Esophagus muscularis mucosa (tissue), 4 donors: ENCODE results near the gene THSD7A.

Experiments
- EP300 ChIP-seq: sonication (generic); formaldehyde crosslinking; IDR thresholded peaks from one replicate; pipeline ENCODE4 v1.6.1; 2017; ENCODE audit warnings: antibody characterized with exemption
- POLR2A ChIP-seq: fragments of 450-650 bp; IDR thresholded peaks from one replicate; pipeline ENCODE4 v1.6.1; 2017; ENCODE audit warnings: antibody characterized with exemption, moderate library complexity, mild to moderate bottlenecking, low read depth
- TF ChIP-seq, protein P1 (sequence below), 3 experiments: fragments of 200-600 bp in 2 of 3; fragments of 450-650 bp in 1 of 3; sonication (generic) in 2 of 3; IDR thresholded peaks; one replicate each; pipeline ENCODE4 v1.5.1; 2017 to 2019; ENCODE audit warnings: antibody characterized with exemption in 3 of 3, mild to moderate bottlenecking in 2 of 3, moderate library complexity in 1 of 3

DNA sequence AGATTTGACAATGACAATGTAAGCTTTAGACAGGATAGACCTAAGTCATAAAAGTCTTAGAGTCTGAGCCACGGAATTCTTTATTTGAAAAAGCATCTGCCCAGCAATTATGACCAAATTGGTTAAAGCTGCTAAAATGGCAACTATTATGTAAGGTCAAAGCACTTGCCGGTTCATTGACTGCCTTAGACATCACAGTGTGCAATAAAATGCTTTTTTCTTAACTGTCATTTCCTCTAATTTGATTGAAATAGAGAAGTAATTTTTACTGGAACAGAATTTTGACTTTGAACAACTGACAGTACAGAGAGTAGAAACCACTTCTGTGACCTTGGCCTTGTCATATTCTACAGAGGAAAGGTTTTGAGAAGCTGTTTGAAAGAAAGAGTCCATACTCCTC lies 142.9 kb downstream of the THSD7A start:
- TF ChIP-seq EP300, result no peak
- TF ChIP-seq, protein P1, sequence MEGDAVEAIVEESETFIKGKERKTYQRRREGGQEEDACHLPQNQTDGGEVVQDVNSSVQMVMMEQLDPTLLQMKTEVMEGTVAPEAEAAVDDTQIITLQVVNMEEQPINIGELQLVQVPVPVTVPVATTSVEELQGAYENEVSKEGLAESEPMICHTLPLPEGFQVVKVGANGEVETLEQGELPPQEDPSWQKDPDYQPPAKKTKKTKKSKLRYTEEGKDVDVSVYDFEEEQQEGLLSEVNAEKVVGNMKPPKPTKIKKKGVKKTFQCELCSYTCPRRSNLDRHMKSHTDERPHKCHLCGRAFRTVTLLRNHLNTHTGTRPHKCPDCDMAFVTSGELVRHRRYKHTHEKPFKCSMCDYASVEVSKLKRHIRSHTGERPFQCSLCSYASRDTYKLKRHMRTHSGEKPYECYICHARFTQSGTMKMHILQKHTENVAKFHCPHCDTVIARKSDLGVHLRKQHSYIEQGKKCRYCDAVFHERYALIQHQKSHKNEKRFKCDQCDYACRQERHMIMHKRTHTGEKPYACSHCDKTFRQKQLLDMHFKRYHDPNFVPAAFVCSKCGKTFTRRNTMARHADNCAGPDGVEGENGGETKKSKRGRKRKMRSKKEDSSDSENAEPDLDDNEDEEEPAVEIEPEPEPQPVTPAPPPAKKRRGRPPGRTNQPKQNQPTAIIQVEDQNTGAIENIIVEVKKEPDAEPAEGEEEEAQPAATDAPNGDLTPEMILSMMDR (IDR thresholded peaks at IDR 0.05), result no peak
- no peak for TF ChIP-seq POLR2A
